BJ (cell line): ENCODE data around the gene TSSK2. TPM values are rescaled to one million over a fixed set of nuclear protein-coding genes. Genes with fewer than 3 reads are reported as not detected.
"Not testable (repeated sequence)": the region's sequence is repeated elsewhere in the genome, so short reads cannot be mapped to it uniquely, and the experiment has no call there.

Experiments
- CTCF ChIA-PET: fragments of 350-600 bp; formaldehyde crosslinking; extraction: SDS; loops from one replicate; lab custom pipeline; 2021; ENCODE audit warnings: antibody characterized with exemption, inconsistent platforms; lab: Yijun Ruan, JAX
- POLR2A ChIA-PET: fragments of 300-600 bp; sonication (Branson Sonifier 250); formaldehyde crosslinking; extraction: SDS; loops from one replicate; lab custom pipeline; 2021; ENCODE audit warnings: antibody characterized with exemption; lab: Charles Lee
- DNase-seq: peaks from one replicate; pipeline ENCODE4 v3.0.0-alpha.2; 2011; ENCODE audit warnings: low read depth
- H3K27me3 ChIP-seq: 2 replicates; pipeline ENCODE4 v1.6.0; 2011; ENCODE audit warnings: low read length; ENCODE audit not compliant: control insufficient read depth, insufficient read depth
- H3K36me3 ChIP-seq: 2 replicates; pipeline ENCODE4 v1.5.1; 2011; ENCODE audit warnings: low read length; ENCODE audit not compliant: control insufficient read depth, insufficient read depth
- H3K4me3 ChIP-seq: 2 replicates; pipeline ENCODE4 v1.5.1; 2011; ENCODE audit warnings: low read depth, mild to moderate bottlenecking, control low read depth, low read length
- CTCF ChIP-seq: IDR thresholded peaks from 2 replicates; pipeline ENCODE4 v1.5.1; 2011; ENCODE audit warnings: low read depth, mild to moderate bottlenecking, control low read depth, inconsistent platforms, low read length, moderate library complexity; ENCODE audit not compliant: insufficient read depth
- polyA minus RNA-seq: library from RNA; depleted of rRNA, polyadenylated mRNA; stranded (reverse); fragments of >200 nt; gene quantifications from 2 replicates; pipeline ENCODE4 v1.2.3, GENCODE V29; 2011; rRNA and poly(A)+ RNA removed
- polyA plus RNA-seq: library from polyadenylated mRNA; depleted of rRNA; stranded (reverse); fragments of >200 nt; gene quantifications from 2 replicates; pipeline ENCODE4 v1.2.3, GENCODE V29; 2011; rRNA removed

Gene TSSK2
- not detected in 2 replicates for polyA plus RNA-seq
- polyA minus RNA-seq, result 0.33 TPM in 1 of 2 replicates, not detected in the other

DNA sequence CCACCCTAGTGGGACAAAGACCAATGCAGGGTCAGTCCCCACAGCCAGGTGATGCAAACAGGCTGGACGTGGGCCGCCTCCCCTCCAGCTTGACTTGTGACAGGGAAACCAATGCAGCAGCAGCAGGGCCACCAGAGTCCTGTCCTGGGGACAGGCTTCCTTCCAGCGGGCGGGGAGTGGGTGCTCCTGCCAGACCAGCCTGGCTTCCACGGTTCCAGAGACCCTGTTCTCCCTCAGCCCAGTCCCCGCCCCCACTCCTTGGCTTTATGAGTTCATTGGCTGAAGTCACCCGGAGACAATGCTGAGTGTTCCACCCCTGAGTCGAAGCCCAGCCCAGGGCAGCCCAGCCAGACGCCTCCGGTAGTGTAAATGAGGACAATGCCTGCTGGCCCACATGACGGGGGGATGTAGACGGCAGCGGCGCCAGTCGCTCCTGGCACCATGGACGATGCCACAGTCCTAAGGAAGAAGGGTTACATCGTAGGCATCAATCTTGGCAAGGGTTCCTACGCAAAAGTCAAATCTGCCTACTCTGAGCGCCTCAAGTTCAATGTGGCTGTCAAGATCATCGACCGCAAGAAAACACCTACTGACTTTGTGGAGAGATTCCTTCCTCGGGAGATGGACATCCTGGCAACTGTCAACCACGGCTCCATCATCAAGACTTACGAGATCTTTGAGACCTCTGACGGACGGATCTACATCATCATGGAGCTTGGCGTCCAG is at the start of gene TSSK2:
Gene TSSK2 (plus strand): TSS at position 350 of the 726 bp plus-strand sequence. CDS start 92 bp downstream, at position 442.
- Histone ChIP-seq H3K36me3 (peaks cover 14% of the 10 kb centered on the region), H3K27me3 (no peaks in the 10 kb centered on the region), H3K4me3 (no peak within 1 kb of the TSS)
- POLR2A ChIA-PET, result no interaction called here
- no peak for DNase-seq
- CTCF ChIA-PET, result interaction anchor here (3.5 kb wide), 1 partner anchor 13 kb away, joined by 16 read pairs; the partner anchor contains the start of gene ESS2
- no peak for TF ChIP-seq CTCF

- H3K36me3 ChIP-seq, result peaks cover 5% of the 10 kb centered on the region; the same call in 1 of the 2 replicates
- ChIA-PET POLR2A (no interaction called here), CTCF (interaction anchor here (1.1 kb wide), 1 partner anchor 10 kb away, joined by 3 read pairs; no protein-coding TSS in a partner anchor)
- no peak for DNase-seq
- H3K27me3 ChIP-seq, result no peaks in the 10 kb centered on the region
- H3K4me3 ChIP-seq, result no peak overlapping the region
- TF ChIP-seq CTCF, result no peak
Measured at GRCh38 chr22:19081351-19081750, 49.8 kb upstream of the TSSK2 start.

DNA sequence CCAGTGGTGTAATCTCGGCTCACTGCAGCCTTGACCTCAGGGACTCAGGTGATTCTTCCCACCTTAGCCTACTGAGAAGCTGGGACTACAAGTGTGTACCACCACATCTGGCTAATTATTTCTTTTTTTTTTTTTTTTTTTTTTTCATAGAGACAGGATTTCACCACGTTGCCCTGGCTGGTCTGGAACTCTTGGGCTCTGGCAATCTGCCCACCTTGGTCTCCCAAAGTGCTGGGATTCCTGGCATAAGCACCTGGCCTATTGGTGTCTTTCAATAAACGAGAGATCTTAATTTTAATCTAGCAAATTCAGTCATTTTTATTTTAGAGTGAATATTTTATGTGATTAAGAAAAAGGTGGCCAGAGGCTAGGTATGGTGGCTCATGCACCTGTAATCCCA is 49.0 kb upstream of the TSSK2 start:
- POLR2A ChIA-PET, result no interaction called here
- CTCF ChIA-PET, result interaction anchor here (1.1 kb wide), 1 partner anchor 11 kb away, joined by 3 read pairs; no protein-coding TSS in a partner anchor
- TF ChIP-seq CTCF, result no peak
- Histone ChIP-seq H3K4me3 (no peak overlapping the region), H3K27me3 (no peaks in the 10 kb centered on the region), H3K36me3 (peaks cover 5% of the 10 kb centered on the region; the same call in 1 of the 2 replicates)
- no peak for DNase-seq

- ChIA-PET POLR2A (no interaction called here), CTCF (no interaction called here)
- no peak for DNase-seq
- no peaks in the 10 kb centered on the region for H3K27me3 ChIP-seq
- H3K4me3 ChIP-seq, result no peak overlapping the region
- peaks cover 5% of the 10 kb centered on the region; the same call in 1 of the 2 replicates for H3K36me3 ChIP-seq
- no peak for TF ChIP-seq CTCF
Measured at GRCh38 chr22:19082793-19083192, 48.3 kb upstream of the TSSK2 start.

DNA sequence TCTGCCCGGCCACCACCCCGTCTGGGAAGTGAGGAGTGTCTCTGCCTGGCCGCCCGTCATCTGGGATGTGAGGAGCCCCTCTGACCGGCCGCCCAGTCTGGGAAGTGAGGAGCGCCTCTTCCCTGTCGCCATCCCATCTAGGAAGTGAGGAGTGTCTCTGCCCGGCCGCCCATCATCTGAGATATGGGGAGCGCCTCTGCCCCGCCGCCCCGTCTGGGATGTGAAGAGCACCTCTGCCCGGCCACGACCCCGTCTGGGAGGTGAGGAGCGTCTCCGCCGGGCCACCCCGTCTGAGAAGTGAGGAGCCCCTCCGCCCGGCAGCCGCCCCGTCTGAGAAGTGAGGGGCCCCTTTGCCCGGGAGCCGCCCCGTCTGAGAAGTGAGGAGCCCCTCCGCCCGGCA is 47.0 kb upstream of the TSSK2 start:
- CTCF ChIA-PET, result not testable (repeated sequence)

DNA sequence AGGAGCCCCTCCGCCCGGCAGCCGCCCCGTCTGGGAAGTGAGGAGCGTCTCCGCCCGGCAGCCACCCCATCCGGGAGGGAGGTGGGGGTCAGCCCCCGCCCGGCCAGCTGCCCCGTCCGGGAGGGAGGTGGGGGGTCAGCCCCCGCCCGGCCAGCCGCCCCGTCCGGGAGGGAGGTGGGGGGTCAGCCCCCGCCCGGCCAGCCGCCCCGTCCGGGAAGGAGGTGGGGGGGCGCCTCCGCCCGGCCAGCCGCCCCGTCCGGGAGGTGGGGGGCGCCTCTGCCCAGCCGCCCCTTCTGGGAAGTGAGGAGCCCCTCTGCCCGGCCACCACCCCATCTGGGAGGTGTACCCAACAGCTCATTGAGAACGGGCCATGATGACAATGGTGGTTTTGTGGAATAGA is 46.5 kb upstream of the TSSK2 start:
- H3K27me3 ChIP-seq, H3K4me3 ChIP-seq, H3K36me3 ChIP-seq, DNase-seq, POLR2A ChIA-PET: not testable (repeated sequence)
- CTCF ChIA-PET, result interaction anchor here (0.9 to 2.0 kb wide), 2 partner anchors 11 to 14 kb away, joined by 4 to 6 read pairs; no protein-coding TSS in a partner anchor

More for the DNA sequence above, 47.0 kb upstream of the TSSK2 start:
- H3K36me3 ChIP-seq, POLR2A ChIA-PET, H3K27me3 ChIP-seq, DNase-seq, H3K4me3 ChIP-seq: not testable (repeated sequence)
